Nephron (organoid): ENCODE data around the gene RAVER2.

Experiments used
- H3K27ac Mint-ChIP-seq, 3 experiments: 2 replicates each; pipeline ENCODE4 v1.8.0; 2020; ENCODE audit warnings: mixed read lengths in 3 of 3, mild to moderate bottlenecking in 2 of 3, moderate library complexity in 1 of 3
- H3K27me3 Mint-ChIP-seq: 2 replicates; pipeline ENCODE4 v1.8.0; 2021; ENCODE audit warnings: low read depth, mild to moderate bottlenecking, moderate library complexity, mixed read lengths
- H3K36me3 Mint-ChIP-seq: 2 replicates; pipeline ENCODE4 v1.8.0; 2020; ENCODE audit warnings: low read depth, mixed read lengths
- H3K4me1 Mint-ChIP-seq: 2 replicates; pipeline ENCODE4 v1.8.0; 2020; ENCODE audit warnings: mixed read lengths
- H3K4me3 Mint-ChIP-seq, 3 experiments: 2 replicates each; pipeline ENCODE4 v1.8.0; 2020; ENCODE audit warnings: mild to moderate bottlenecking in 3 of 3, mixed read lengths in 3 of 3, moderate library complexity in 2 of 3
- H3K9me3 Mint-ChIP-seq: 2 replicates; pipeline ENCODE4 v1.8.0; 2020; ENCODE audit warnings: mixed read lengths
- CTCF ChIP-seq, 3 experiments: fragments of 200-600 bp; sonication (generic); IDR thresholded peaks; one replicate each; pipeline ENCODE4 v1.5.0; 2021; ENCODE audit warnings: antibody characterized with exemption in 3 of 3; ENCODE audit not compliant: unreplicated experiment in 3 of 3

RAVER2 gene

GRCh38 chr1:64872067-64872466 lies 127.2 kb downstream of the RAVER2 start:
- no peak overlapping the region for H3K4me3 Mint-ChIP-seq
- no peaks in the 10 kb centered on the region for H3K9me3 Mint-ChIP-seq
- H3K27ac Mint-ChIP-seq = no peak overlapping the region
- TF ChIP-seq CTCF (IDR thresholded peaks at IDR 0.05; ENCODE audit: unreplicated experiment in 3 of 3) = no peak
- H3K4me1 Mint-ChIP-seq = no peaks in the 10 kb centered on the region
- no peaks in the 10 kb centered on the region for H3K27me3 Mint-ChIP-seq
- peaks cover 73% of the 10 kb centered on the region for H3K36me3 Mint-ChIP-seq

GRCh38 chr1:64873576-64873975 lies 128.7 kb downstream of the RAVER2 start:
- Mint-ChIP-seq H3K27ac (no peak overlapping the region), H3K4me1 (no peaks in the 10 kb centered on the region), H3K27me3 (no peaks in the 10 kb centered on the region), H3K4me3 (no peak overlapping the region), H3K36me3 (peaks cover 61% of the 10 kb centered on the region), H3K9me3 (no peaks in the 10 kb centered on the region)
- no peak for TF ChIP-seq CTCF (IDR thresholded peaks at IDR 0.05; ENCODE audit: unreplicated experiment in 3 of 3)

GRCh38 chr1:64874666-64875065 lies 129.8 kb downstream of the RAVER2 start:
- Mint-ChIP-seq H3K4me1 (no peaks in the 10 kb centered on the region), H3K27ac (no peak overlapping the region), H3K27me3 (no peaks in the 10 kb centered on the region), H3K9me3 (no peaks in the 10 kb centered on the region), H3K36me3 (peaks cover 56% of the 10 kb centered on the region), H3K4me3 (no peak overlapping the region)
- no peak for TF ChIP-seq CTCF (IDR thresholded peaks at IDR 0.05; ENCODE audit: unreplicated experiment in 3 of 3)

GRCh38 chr1:64875101-64875500 lies 130.2 kb downstream of the RAVER2 start:
- peaks cover 56% of the 10 kb centered on the region for H3K36me3 Mint-ChIP-seq
- H3K27ac Mint-ChIP-seq = peak overlapping the region in 1 of 3 experiments; percentile 25
- H3K27me3 Mint-ChIP-seq = no peaks in the 10 kb centered on the region
- H3K9me3 Mint-ChIP-seq = no peaks in the 10 kb centered on the region
- no peaks in the 10 kb centered on the region for H3K4me1 Mint-ChIP-seq
- H3K4me3 Mint-ChIP-seq = no peak overlapping the region
- no peak for TF ChIP-seq CTCF (IDR thresholded peaks at IDR 0.05; ENCODE audit: unreplicated experiment in 3 of 3)

- no peaks in the 10 kb centered on the region for H3K4me1 Mint-ChIP-seq
- H3K27ac Mint-ChIP-seq = no peak overlapping the region
- TF ChIP-seq CTCF (IDR thresholded peaks at IDR 0.05; ENCODE audit: unreplicated experiment in 3 of 3) = no peak
- H3K4me3 Mint-ChIP-seq = no peak overlapping the region
- no peaks in the 10 kb centered on the region for H3K9me3 Mint-ChIP-seq
- H3K27me3 Mint-ChIP-seq = no peaks in the 10 kb centered on the region
- peaks cover 51% of the 10 kb centered on the region for H3K36me3 Mint-ChIP-seq
These were observed 130.7 kb downstream of the RAVER2 start for GRCh38 chr1:64875606-64876005.

- Mint-ChIP-seq H3K36me3 (peaks cover 38% of the 10 kb centered on the region), H3K4me1 (no peaks in the 10 kb centered on the region), H3K4me3 (no peak overlapping the region), H3K9me3 (no peaks in the 10 kb centered on the region), H3K27ac (no peak overlapping the region), H3K27me3 (no peaks in the 10 kb centered on the region)
- no peak for TF ChIP-seq CTCF (IDR thresholded peaks at IDR 0.05; ENCODE audit: unreplicated experiment in 3 of 3)
These were observed 132.3 kb downstream of the RAVER2 start for GRCh38 chr1:64877151-64877550.
